CD14-positive monocyte (primary cell): ENCODE measurements around the gene FAM120A. TPM values are rescaled to one million over a fixed set of nuclear protein-coding genes. Genes with fewer than 3 reads are reported as not detected.

ENCODE experiments used
- DNase-seq, 3 donors: peaks; one replicate each; pipeline ENCODE4 v3.0.0-alpha.2; 2011 to 2022
- H2AFZ ChIP-seq: 2 replicates; pipeline ENCODE4 v1.6.0; 2012; ENCODE audit warnings: mild to moderate bottlenecking, low read depth, low read length, inconsistent platforms; ENCODE audit not compliant: insufficient read depth, poor library complexity, severe bottlenecking
- H3K27ac ChIP-seq, 2 donors: 1 replicate in 1 of 2; 2 replicates in 1 of 2; pipeline ENCODE4 v1.5.1; 2012 to 2013; ENCODE audit warnings: low read length in 2 of 2, control low read depth in 1 of 2, inconsistent platforms in 1 of 2, low read depth in 1 of 2, mild to moderate bottlenecking in 1 of 2
- H3K27me3 ChIP-seq, 2 donors: one replicate each; pipeline versions ENCODE4 v1.6.0 to v1.6.1; 2011 to 2013; ENCODE audit warnings: low read length in 2 of 2; ENCODE audit not compliant: control insufficient read depth in 2 of 2, insufficient read depth in 2 of 2
- H3K36me3 ChIP-seq, 2 donors: replicated peaks in 1 of 2; 1 replicate in 1 of 2; 2 replicates in 1 of 2; pipeline versions ENCODE4 v1.5.1 to v1.6.1; 2012 to 2013; ENCODE audit warnings: low read length in 2 of 2, control low read depth in 1 of 2, inconsistent platforms in 1 of 2, mild to moderate bottlenecking in 1 of 2; ENCODE audit not compliant: insufficient read depth in 2 of 2, control insufficient read depth in 1 of 2
- H3K4me1 ChIP-seq, 2 donors: 1 replicate in 1 of 2; 2 replicates in 1 of 2; pipeline versions ENCODE4 v1.5.1 to v1.6.1; 2012 to 2013; ENCODE audit warnings: low read length in 2 of 2, control low read depth in 1 of 2, inconsistent platforms in 1 of 2, mild to moderate bottlenecking in 1 of 2, moderate library complexity in 1 of 2; ENCODE audit not compliant: insufficient read depth in 2 of 2, control insufficient read depth in 1 of 2
- H3K4me2 ChIP-seq: replicated peaks from 2 replicates; pipeline ENCODE3; 2012; ENCODE audit warnings: low read length, moderate library complexity, mild to moderate bottlenecking; ENCODE audit not compliant: poor library complexity, severe bottlenecking; ENCODE audit errors: extremely low read depth
- H3K4me3 ChIP-seq, 3 experiments: fragments of 200-600 bp in 1 of 3; sonication (generic) in 1 of 3; replicated peaks in 1 of 3; 1 replicate in 2 of 3; 2 replicates in 1 of 3; pipeline ENCODE4 v1.5.1; 2011 to 2013; ENCODE audit warnings: low read length in 3 of 3, mild to moderate bottlenecking in 3 of 3, control low read depth in 2 of 3, low read depth in 2 of 3, inconsistent platforms in 1 of 3, moderate library complexity in 1 of 3
- H3K79me2 ChIP-seq: 2 replicates; pipeline ENCODE4 v1.6.0; 2012; ENCODE audit warnings: mild to moderate bottlenecking, control low read depth, inconsistent platforms, low read length, moderate library complexity; ENCODE audit not compliant: insufficient read depth
- H3K9ac ChIP-seq: 2 replicates; pipeline ENCODE4 v1.6.0; 2017; ENCODE audit warnings: low read length, mild to moderate bottlenecking; ENCODE audit not compliant: insufficient read depth, poor library complexity, severe bottlenecking
- H3K9me3 ChIP-seq, 2 donors: replicated peaks in 1 of 2; 1 replicate in 1 of 2; 2 replicates in 1 of 2; pipeline versions ENCODE4 v1.5.1 to v1.6.1; 2012 to 2013; ENCODE audit warnings: low read length in 2 of 2, control low read depth in 1 of 2; ENCODE audit not compliant: control insufficient read depth in 1 of 2, insufficient read depth in 1 of 2
- H4K20me1 ChIP-seq: 2 replicates; pipeline ENCODE4 v1.6.0; 2012; ENCODE audit warnings: mild to moderate bottlenecking, low read length, control low read depth, moderate library complexity; ENCODE audit not compliant: insufficient read depth
- H3K27ac Mint-ChIP-seq, 7 donors: one replicate each; pipeline ENCODE4 v1.8.0; 2020; ENCODE audit warnings: mild to moderate bottlenecking in 7 of 7, mixed read lengths in 7 of 7, moderate library complexity in 6 of 7, inconsistent platforms in 2 of 7
- H3K27me3 Mint-ChIP-seq, 3 donors: one replicate each; pipeline ENCODE4 v1.8.0; 2021 to 2022; ENCODE audit warnings: low read depth in 3 of 3, mild to moderate bottlenecking in 3 of 3, mixed read lengths in 3 of 3, moderate library complexity in 3 of 3, inconsistent platforms in 1 of 3
- H3K36me3 Mint-ChIP-seq, 2 donors: one replicate each; pipeline ENCODE4 v1.8.0; 2020; ENCODE audit warnings: mixed read lengths in 2 of 2, inconsistent platforms in 1 of 2, mild to moderate bottlenecking in 1 of 2
- H3K4me1 Mint-ChIP-seq: one replicate; pipeline ENCODE4 v1.8.0; 2020; ENCODE audit warnings: mild to moderate bottlenecking, mixed read lengths
- H3K4me3 Mint-ChIP-seq, 2 donors: one replicate each; pipeline ENCODE4 v1.8.0; 2020; ENCODE audit warnings: mild to moderate bottlenecking in 2 of 2, mixed read lengths in 2 of 2, moderate library complexity in 1 of 2
- H3K9me3 Mint-ChIP-seq, 7 donors: one replicate each; pipeline ENCODE4 v1.8.0; 2020 to 2022; ENCODE audit warnings: mixed read lengths in 7 of 7, mild to moderate bottlenecking in 6 of 7, moderate library complexity in 6 of 7, inconsistent platforms in 2 of 7
- WGBS: methylation state at CpG from one replicate; pipeline ENCODE4 v1.1.5; 2013; ENCODE audit warnings: missing lambda C conversion rate; ENCODE audit not compliant: insufficient coverage; 5-methylcytosine and 5-hydroxymethylcytosine counted together
- intact Hi-C, 2 donors: fragments of 100-400 bp; cut with micrococcal nuclease; formaldehyde crosslinking; loops; one replicate each; pipeline versions ENCODE4 v1.15.0 to v1.15.1; 2023
- polyA plus RNA-seq, 3 donors: library from polyadenylated mRNA; depleted of rRNA in 1 of 3; unstranded in 2 of 3; stranded (reverse) in 1 of 3; fragments of 300-500 nt in 2 of 3; fragments of >200 nt in 1 of 3; fragmentation: Illumina TruSeq in 2 of 3; gene quantifications; 1 replicate in 2 of 3; 2 replicates in 1 of 3; pipeline ENCODE4 v1.2.3, GENCODE V29; 2012 to 2021
- TF ChIP-seq, protein P1 (sequence below): fragments of 200-600 bp; IDR thresholded peaks from one replicate; pipeline ENCODE4 v1.8.0; 2022; ENCODE audit warnings: antibody characterized with exemption, mild to moderate bottlenecking

FAM120A gene
- polyA plus RNA-seq, 3 donors: 10.4 to 76.6 (median 12.7) TPM

DNA sequence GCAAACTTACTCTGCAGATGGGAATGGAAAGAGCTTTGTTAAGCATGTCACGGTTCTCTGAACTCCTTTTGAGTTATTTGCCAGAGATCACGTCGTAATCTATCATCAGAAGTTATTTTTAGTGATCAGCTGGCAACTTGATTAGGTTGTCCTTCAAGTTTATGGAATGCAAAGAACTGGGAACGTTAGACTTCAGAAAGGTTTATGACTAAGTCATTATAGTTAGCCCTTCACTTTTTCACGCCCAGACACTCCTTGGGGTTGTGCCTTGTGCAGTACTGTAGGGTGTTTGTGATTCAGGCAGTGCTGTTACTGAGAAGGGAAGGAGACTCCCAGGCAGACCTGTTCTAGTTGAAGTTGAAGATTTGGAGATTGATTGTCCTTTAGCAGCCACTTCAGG, 98.1 kb downstream of the FAM120A start:
- H3K27me3 ChIP-seq: no peaks in the 10 kb centered on the region
- peaks cover 28% of the 10 kb centered on the region for H4K20me1 ChIP-seq
- Mint-ChIP-seq H3K4me3 (no peak overlapping the region), H3K9me3 (no peaks in the 10 kb centered on the region), H3K27ac (peak overlapping the region in 3 of 7 donors; percentile 15 to 31 (median 18)), H3K4me1 (peaks cover 2% of the 10 kb centered on the region), H3K27me3 (peaks cover 0 to 2% (median 0%) of the 10 kb centered on the region in 3 donors), H3K36me3 (peaks cover 77 to 91% of the 10 kb centered on the region in 2 donors)
- no peak overlapping the region for H3K4me3 ChIP-seq
- no peak overlapping the region for H2AFZ ChIP-seq
- no peak overlapping the region for H3K27ac ChIP-seq
- 100% methylated on average over 2 of the region's 5 CpGs for WGBS
- no peak overlapping the region for H3K9ac ChIP-seq
- H3K4me2 ChIP-seq: no peak overlapping the region
- H3K4me1 ChIP-seq: no peaks in the 10 kb centered on the region
- H3K36me3 ChIP-seq: peaks cover 71 to 94% of the 10 kb centered on the region in 2 donors
- intact Hi-C loops: no loop called here
- no peaks in the 10 kb centered on the region for H3K9me3 ChIP-seq
- H3K79me2 ChIP-seq: no peaks in the 10 kb centered on the region
- DNase-seq: no peak
- TF ChIP-seq, protein P1, sequence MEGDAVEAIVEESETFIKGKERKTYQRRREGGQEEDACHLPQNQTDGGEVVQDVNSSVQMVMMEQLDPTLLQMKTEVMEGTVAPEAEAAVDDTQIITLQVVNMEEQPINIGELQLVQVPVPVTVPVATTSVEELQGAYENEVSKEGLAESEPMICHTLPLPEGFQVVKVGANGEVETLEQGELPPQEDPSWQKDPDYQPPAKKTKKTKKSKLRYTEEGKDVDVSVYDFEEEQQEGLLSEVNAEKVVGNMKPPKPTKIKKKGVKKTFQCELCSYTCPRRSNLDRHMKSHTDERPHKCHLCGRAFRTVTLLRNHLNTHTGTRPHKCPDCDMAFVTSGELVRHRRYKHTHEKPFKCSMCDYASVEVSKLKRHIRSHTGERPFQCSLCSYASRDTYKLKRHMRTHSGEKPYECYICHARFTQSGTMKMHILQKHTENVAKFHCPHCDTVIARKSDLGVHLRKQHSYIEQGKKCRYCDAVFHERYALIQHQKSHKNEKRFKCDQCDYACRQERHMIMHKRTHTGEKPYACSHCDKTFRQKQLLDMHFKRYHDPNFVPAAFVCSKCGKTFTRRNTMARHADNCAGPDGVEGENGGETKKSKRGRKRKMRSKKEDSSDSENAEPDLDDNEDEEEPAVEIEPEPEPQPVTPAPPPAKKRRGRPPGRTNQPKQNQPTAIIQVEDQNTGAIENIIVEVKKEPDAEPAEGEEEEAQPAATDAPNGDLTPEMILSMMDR: no peak

DNA sequence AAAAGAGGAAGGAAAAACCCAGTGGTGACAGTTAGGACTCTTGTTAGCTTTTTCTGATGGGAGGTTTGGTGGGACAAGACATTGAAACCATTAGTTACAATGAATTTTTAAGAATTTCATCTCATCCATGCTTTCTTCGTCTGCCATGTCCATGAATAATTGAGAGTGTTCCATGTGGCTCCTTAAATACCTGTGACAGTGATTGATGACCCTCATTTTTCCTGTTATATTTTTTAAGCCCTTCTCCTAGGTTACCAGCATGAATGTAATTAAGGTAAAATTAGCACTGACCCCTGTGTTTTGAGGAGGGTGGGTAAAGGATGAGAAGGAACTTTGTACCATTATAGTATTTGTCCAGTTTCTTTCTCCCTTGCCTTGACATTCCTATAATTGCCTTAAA, 101.4 kb downstream of the FAM120A start:
- TF ChIP-seq, protein P1: no peak
- H3K9me3 ChIP-seq: no peaks in the 10 kb centered on the region
- no peak overlapping the region for H2AFZ ChIP-seq
- H4K20me1 ChIP-seq: peaks cover 10% of the 10 kb centered on the region
- no peak overlapping the region for H3K4me3 ChIP-seq
- no peaks in the 10 kb centered on the region for H3K27me3 ChIP-seq
- Mint-ChIP-seq H3K9me3 (no peaks in the 10 kb centered on the region), H3K36me3 (peaks cover 78 to 90% of the 10 kb centered on the region in 2 donors), H3K4me3 (no peak overlapping the region), H3K27me3 (no peaks in the 10 kb centered on the region), H3K27ac (peak overlapping the region in 2 of 7 donors; percentile 42 to 52), H3K4me1 (peaks cover 2% of the 10 kb centered on the region)
- H3K9ac ChIP-seq: no peak overlapping the region
- H3K79me2 ChIP-seq: no peaks in the 10 kb centered on the region
- no peak overlapping the region for H3K4me2 ChIP-seq
- no CpG with 5 or more reads among the region's 1 CpG for WGBS
- peak overlapping the region in 1 of 2 donors; percentile 9 for H3K27ac ChIP-seq
- H3K36me3 ChIP-seq: peaks cover 74 to 96% of the 10 kb centered on the region in 2 donors
- DNase-seq: no peak
- no peaks in the 10 kb centered on the region for H3K4me1 ChIP-seq
- intact Hi-C loops: no loop called here
